DMS53 treated with DMSO at 0.1 percent for 48 hours (cell line): ENCODE results near the gene SLC44A3.
A peak's percentile ranks its signal among the peaks of the same experiment; 100 is the strongest.
"Not testable (repeated sequence)": the region's sequence is repeated elsewhere in the genome, so short reads cannot be mapped to it uniquely, and the experiment has no call there.

Source experiments
- DNase-seq: peaks from one replicate; lab custom pipeline; 2025; ENCODE audit not compliant: unreplicated experiment; lab: John Stamatoyannopoulos, UW

SLC44A3 gene

DNA sequence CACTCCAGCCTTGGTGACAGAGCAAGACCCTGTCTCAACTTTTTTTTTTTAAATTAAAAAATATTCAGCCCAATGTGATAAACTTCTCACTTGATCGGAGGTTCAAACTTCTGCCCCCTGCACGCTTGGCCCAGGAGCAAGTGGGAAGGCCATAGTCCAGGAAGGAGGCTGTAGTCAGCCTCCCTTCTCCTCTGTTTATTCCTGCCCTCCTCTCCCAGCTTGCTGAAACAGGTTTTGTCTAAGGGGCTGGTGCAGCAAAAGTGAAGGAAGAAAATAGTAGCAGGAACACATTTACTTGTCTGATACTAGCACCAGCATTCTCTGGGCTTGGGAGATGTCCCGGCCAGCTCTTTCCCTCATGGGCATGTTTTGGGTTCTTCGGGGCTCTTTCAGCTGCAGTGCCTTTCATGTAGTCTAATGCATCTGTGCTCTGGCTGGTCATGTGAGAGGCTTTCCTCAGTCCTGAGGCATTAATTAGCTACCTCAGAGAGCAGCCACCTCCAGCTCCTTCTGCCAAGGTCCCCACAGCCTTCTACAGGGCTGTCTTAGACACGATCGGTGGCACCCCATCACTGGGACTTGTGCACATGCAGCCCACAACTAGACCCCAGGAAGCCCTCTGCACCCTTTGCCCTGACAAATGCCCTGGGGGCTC is 12.9 kb downstream of the SLC44A3 start:
- DNase-seq, result no peak

- DNase-seq, result no peak
Measured at GRCh38 chr1:94836891-94837290, 16.7 kb downstream of the SLC44A3 start.

- DNase-seq, result not testable (repeated sequence)
Measured at GRCh38 chr1:94840381-94840780, 20.2 kb downstream of the SLC44A3 start.

- DNase-seq, result no peak
Measured at GRCh38 chr1:94840808-94841207, 20.7 kb downstream of the SLC44A3 start.

DNA sequence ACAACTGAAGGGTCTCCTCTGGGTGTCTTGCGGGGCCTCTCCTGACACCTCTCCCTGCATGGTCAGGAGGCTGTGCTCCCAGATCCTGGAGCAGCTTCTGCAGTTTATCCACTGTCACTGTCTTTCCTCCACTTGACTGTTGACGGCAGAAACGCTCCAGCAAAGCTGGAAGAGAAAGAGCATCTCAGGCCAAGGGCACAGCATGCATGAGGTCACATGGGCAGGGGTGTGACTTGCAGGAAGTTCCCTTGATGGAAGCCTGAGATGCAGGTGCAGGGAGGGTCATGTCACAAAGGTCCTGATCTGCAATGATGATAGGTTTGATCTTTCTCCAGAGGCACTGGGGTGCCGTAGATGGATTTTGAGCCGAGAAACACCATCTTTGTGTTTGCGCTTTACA is 23.3 kb downstream of the SLC44A3 start:
- DNase-seq, result no peak

GRCh38 chr1:94843846-94844245 is 23.7 kb downstream of the SLC44A3 start:
- DNase-seq, result no peak

GRCh38 chr1:94846308-94846707 is 26.2 kb downstream of the SLC44A3 start:
- no peak for DNase-seq

- DNase-seq, result no peak
Measured at GRCh38 chr1:94851571-94851970, 31.4 kb downstream of the SLC44A3 start.

DNA sequence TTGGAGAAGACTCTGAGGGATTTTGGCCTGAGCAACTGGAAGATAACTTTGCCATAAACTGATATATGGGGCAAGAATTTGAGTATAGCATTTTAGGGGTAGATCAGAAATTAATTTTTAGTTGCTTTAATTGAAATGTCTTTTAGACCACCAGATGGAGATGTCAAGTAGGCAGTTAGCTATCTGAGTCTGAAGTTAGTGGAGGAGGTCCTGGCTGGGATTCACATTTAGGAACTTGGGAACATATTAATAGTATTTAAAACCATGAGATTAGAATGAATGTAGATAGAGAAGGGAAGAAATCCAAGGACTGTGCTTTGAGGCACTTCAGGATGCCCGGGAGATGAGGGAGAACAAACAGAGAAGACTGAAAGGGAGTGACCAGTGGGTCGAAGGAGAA is 32.6 kb downstream of the SLC44A3 start:
- no peak for DNase-seq

DNA sequence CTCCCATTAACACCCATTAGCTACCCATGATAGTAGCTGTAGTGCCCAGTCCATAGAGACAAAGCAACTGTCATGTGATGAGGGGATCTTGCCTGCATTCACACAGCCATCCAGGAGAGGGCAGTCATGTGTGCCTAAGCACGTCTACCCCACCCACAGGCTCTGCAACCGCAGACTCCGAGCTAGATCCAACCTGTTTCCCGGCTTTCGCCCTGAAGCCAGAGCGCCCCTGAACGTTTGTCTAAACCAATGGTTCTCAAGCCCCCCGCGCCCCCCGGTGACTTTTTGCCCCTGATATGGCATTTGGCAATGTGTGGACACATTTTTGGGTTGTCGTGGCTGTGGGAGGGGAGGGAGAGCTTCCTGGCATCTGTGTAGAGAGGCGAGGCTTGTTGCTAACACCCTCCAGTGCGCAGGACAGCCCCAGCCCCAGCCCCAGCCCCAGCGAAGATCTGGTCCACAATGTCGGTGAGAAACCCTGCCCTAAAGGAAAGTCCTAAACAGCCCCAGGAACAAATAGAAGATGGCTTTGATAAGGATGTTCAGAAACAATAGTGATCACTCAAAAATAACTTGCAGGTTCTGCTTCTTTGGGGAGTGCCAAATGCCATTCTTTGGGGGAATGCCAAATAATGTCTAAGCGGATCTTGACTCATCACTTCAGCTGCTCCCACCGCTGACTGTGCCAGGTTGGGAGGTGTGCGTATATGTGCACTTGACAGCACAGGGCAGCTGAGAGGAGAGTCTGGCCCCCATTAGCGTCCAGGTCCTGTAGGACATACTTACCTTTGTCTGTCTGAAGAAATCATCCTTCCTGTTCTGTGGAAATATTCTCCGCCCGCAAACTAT is 34.5 kb downstream of the SLC44A3 start:
- peak; percentile 94 for DNase-seq

DNA sequence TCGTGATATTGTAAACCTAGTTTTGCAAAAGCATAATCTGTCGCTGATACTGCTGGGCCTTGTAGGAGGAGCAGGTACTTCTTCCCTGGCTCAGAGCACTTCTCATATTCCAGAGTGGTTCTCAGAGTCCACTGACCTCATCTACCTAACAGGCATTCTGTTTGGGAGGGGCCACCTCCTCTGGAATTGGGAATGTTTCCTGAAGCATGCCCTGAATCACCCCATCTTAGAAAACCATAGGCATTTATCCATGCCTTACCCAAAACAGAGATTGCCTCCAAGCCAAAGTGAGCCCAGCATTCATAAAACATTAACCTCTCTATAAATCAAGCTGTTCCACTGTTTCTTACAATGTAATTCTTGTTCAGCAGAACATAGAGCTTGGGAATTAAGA is 35.1 kb downstream of the SLC44A3 start:
- no peak for DNase-seq

DNA sequence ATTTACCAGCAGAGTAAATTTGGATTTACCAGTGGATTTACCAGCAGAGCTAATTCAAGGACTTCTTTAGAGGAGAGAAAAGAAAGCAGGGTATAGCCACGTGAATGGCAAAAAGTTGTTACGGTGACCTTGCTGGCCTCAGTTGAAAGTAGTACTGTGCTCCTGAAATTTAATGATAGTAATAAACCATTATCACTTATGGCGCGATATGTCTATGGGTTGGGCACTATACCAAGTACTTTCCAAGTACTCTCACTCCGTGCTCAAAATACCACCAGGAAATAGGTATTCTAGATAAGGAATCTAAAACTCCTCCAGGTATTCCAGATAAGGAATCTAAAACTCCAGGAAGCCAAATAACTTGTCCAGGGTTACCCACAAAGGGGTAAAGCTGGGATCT is 35.8 kb downstream of the SLC44A3 start:
- no peak for DNase-seq

DNA sequence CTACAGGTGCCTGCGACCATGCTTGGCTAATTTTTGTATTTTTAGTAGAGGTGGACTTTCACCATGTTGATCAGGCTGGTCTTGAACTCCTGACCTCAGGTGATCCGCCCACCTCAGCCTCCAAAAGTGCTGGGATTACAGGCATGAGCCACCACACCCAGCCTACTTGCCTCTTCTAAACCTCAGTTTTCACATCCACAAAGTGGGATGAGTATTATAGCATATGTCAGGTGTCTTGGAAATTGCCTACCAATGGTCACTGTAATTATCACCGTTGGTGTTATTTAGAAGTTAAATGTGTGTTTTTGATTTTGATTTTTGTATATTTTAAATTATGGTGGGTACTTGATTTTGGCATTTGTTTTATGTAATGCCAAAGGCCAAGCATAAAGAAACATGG is 36.7 kb downstream of the SLC44A3 start:
- DNase-seq, result no peak

DNA sequence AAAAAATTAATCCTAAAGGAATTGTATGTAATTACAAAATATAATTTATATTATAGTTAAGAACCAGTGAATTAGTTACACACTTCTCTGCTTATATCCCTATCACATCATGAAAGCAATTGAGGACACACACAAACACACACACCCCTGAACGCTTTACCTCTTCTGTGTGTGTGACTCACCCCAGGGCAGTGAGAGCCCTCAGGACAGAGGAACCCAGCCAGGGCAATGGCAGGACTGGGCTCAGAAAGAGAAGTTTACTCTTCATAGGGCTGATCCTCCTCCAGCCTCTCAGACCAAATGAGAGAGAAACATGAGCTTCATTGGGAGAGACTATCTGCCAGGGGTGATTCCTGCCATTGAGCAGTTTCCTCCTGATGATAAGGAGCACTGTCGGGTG is 38.1 kb downstream of the SLC44A3 start:
- no peak for DNase-seq

DNA sequence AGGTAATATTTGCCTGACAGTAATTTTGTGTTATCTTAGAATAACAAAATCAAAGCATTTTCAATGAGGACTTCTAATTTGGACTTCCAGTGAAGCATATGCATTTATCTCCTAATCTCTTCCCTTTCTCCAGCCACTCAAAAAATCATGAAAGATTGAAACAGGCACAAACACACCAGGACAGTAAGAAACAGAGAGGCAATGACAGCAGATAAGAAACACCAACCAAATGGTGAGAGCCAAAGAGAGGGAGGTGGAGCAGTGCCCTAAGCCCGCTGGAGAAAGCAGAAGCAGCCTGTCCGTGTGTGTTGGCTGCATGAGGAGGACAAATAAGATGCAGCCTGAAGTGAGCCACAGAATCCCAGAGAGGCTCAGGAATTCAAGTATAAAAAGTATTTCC is 39.0 kb downstream of the SLC44A3 start:
- no peak for DNase-seq

DNA sequence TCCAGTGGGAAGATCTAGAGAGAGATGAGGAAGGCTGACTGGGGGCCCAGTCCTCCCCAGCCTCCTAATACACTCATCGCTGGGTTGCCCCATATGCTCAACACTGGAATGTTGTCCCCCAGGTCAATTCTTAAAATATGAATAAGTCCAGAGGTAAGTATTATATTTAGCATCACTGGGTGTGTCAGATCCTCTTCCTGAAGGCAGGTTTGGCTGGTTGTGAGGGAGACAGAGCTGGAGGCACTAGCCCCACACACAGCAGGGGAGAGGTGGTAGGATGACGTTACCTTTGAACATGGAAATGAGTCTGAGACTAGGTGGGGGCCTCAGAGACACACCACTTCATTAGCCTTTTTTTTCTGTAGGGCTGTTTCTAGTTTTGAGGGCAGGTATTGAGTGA is 42.6 kb downstream of the SLC44A3 start:
- no peak for DNase-seq

DNA sequence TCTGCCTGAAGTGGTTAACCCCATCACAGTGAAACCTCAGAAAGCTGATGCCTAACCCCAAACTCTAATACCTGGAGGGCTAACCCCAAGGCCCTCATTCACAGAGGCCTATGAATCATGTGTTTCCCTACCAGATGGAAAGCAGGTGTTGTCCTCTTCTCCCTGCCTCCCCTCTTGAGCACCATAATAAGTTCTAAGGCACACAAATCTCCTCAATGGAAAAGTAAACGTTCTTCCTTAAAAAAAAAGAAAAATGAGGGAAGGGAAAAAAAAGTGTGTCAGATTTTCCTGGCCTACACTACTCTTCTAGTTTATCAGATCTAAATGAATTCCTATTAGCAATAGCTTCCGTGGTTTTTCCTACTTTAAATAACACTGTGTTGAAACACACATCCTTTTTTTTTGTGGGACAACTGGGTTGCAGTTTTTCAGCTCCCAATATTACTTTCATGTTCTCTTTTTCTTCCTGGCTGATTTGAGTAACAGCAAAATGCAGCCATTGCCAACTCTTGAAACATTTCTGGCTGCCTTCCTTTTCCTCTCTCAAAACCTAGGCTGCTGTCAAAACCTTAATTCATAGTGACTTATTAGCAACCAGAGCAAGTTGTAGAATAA is 43.2 kb downstream of the SLC44A3 start:
- DNase-seq, result peak; percentile 70

DNA sequence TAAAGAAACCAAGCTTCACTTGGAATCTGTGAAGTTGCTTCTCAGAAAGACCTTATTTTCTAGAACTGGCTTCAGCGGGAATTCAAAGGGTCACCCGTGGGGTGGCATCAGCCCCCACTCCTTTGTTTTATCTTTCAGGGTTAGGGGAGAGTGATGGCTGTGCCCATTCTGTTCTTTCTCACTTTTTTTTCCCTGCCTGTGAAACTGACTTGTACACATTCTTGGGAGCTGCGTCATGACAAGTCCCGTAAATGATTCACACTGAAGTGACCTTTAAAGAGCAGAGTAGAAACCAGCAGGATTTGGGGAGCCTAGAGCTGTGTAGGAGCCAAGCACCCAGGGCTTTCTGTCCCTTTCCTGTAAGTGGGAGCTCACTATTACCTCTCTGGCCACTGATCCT is 43.8 kb downstream of the SLC44A3 start:
- DNase-seq, result peak; percentile 45

GRCh38 chr1:94864821-94865220 is 44.7 kb downstream of the SLC44A3 start:
- DNase-seq, result no peak

- no peak for DNase-seq
Measured at GRCh38 chr1:94865360-94865759, 45.2 kb downstream of the SLC44A3 start.

- DNase-seq, result no peak
Measured at GRCh38 chr1:94866164-94866807, 46.1 kb downstream of the SLC44A3 start.

DNA sequence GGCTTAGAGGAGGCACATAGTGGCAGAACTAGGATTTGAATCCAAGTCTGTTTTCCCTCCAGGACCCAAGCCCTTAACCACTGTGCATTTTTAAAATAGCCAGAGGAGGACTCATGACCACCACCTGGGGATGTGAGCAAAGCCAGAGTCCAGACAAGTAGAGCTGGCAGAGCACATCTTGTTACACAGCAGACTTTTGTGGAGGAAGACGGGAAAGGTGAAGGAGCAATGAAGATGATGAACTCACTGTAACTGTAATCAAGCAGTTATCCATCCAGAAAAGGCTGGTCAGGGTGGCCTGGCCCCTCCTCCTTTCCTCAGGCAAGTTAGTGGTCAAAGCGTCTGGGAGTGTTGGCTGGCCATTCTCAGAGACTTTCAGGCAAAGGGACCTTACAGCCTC is 50.9 kb downstream of the SLC44A3 start:
- DNase-seq, result no peak
